ENCODE measurements around the gene CIPC.
A peak's percentile ranks its signal among the peaks of the same experiment; 100 is the strongest.

CIPC gene

DNA sequence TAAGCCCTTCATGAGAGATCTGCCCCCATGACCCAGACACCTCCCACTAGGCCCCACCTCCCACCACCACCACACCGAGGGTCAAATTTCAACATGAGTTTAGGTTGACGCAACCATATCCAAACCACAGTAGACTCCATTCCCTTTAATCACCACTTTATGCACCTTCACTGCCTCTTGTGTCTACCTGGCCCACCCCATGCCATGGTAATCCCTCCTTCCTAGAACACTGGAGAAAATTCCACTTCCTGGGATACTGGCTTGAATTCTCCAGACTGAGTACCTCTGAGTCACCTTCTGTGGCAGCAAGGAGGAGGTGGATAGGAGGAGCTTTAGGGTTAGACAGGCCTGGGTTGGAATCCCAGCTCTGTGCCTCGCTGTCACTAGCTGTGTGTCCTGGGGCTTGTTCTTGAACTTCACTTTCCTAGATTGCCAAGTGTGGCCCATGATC lies 26.1 kb upstream of the CIPC start:
- no peaks in the 10 kb centered on the region for H3K27me3 ChIP-seq (ENCODE audit: control insufficient read depth, insufficient read depth, low read length, poor library complexity, severe bottlenecking)
- no peak overlapping the region for H3K4me3 ChIP-seq (ENCODE audit: insufficient read depth, low read depth, low read length)
- WGBS, 2 experiments = 77 to 83% methylated on average over 3 of the region's 3 CpGs
- no peaks in the 10 kb centered on the region for H3K36me3 ChIP-seq (ENCODE audit: control insufficient read depth, insufficient read depth, low read length)
- H3K9me3 ChIP-seq (ENCODE audit: control insufficient read depth, low read length) = no peaks in the 10 kb centered on the region
- peaks cover 14% of the 10 kb centered on the region for H3K4me1 ChIP-seq (ENCODE audit: control insufficient read depth, insufficient read depth, low read length)
- no peak overlapping the region for H3K27ac ChIP-seq (ENCODE audit: insufficient read depth, low read depth, low read length, poor library complexity, severe bottlenecking)

DNA sequence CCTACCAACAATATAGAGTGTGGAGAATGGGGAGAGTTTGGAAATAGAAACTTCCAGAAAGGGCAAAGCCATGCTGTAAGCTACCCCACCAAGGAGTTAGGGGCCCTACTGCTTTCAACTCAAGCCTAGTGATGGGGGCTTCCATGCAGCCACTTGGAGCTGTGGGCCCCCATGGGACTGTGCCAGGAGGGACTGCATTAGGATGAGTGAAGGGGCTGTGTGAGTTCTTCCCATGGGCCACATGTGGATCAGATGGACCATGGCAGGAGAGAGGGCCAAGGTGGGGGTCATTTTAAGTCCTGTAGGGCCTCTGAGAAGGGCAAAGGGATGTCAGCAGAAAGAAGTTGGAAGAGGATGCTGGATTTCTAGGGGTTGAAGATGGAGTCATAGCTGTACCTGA lies 23.1 kb upstream of the CIPC start:
- H3K36me3 ChIP-seq (ENCODE audit: control insufficient read depth, insufficient read depth, low read length) = no peaks in the 10 kb centered on the region
- no peaks in the 10 kb centered on the region for H3K27me3 ChIP-seq (ENCODE audit: control insufficient read depth, insufficient read depth, low read length, poor library complexity, severe bottlenecking)
- no peaks in the 10 kb centered on the region for H3K9me3 ChIP-seq (ENCODE audit: control insufficient read depth, low read length)
- H3K4me3 ChIP-seq (ENCODE audit: insufficient read depth, low read depth, low read length) = no peak overlapping the region
- peaks cover 17% of the 10 kb centered on the region for H3K4me1 ChIP-seq (ENCODE audit: control insufficient read depth, insufficient read depth, low read length)
- H3K27ac ChIP-seq (ENCODE audit: insufficient read depth, low read depth, low read length, poor library complexity, severe bottlenecking) = no peak overlapping the region

GRCh38 chr14:77076113-77076631 lies 21.9 kb upstream of the CIPC start:
- Histone ChIP-seq H3K27ac (ENCODE audit: insufficient read depth, low read depth, low read length, poor library complexity, severe bottlenecking) (peak overlapping the region; percentile 38), H3K36me3 (ENCODE audit: control insufficient read depth, insufficient read depth, low read length) (no peaks in the 10 kb centered on the region), H3K9me3 (ENCODE audit: control insufficient read depth, low read length) (no peaks in the 10 kb centered on the region), H3K4me1 (ENCODE audit: control insufficient read depth, insufficient read depth, low read length) (peaks cover 17% of the 10 kb centered on the region), H3K4me3 (ENCODE audit: insufficient read depth, low read depth, low read length) (no peak overlapping the region), H3K27me3 (ENCODE audit: control insufficient read depth, insufficient read depth, low read length, poor library complexity, severe bottlenecking) (no peaks in the 10 kb centered on the region)
- 31 to 34% methylated on average over 10 of the region's 10 CpGs for WGBS, 2 experiments

GRCh38 chr14:77077040-77077439 lies 21.0 kb upstream of the CIPC start:
- no peaks in the 10 kb centered on the region for H3K36me3 ChIP-seq (ENCODE audit: control insufficient read depth, insufficient read depth, low read length)
- peak overlapping the region; percentile 13 for H3K27ac ChIP-seq (ENCODE audit: insufficient read depth, low read depth, low read length, poor library complexity, severe bottlenecking)
- 94 to 96% methylated on average over 3 of the region's 3 CpGs for WGBS, 2 experiments
- H3K27me3 ChIP-seq (ENCODE audit: control insufficient read depth, insufficient read depth, low read length, poor library complexity, severe bottlenecking) = no peaks in the 10 kb centered on the region
- no peak overlapping the region for H3K4me3 ChIP-seq (ENCODE audit: insufficient read depth, low read depth, low read length)
- H3K4me1 ChIP-seq (ENCODE audit: control insufficient read depth, insufficient read depth, low read length) = peaks cover 17% of the 10 kb centered on the region
- H3K9me3 ChIP-seq (ENCODE audit: control insufficient read depth, low read length) = no peaks in the 10 kb centered on the region

DNA sequence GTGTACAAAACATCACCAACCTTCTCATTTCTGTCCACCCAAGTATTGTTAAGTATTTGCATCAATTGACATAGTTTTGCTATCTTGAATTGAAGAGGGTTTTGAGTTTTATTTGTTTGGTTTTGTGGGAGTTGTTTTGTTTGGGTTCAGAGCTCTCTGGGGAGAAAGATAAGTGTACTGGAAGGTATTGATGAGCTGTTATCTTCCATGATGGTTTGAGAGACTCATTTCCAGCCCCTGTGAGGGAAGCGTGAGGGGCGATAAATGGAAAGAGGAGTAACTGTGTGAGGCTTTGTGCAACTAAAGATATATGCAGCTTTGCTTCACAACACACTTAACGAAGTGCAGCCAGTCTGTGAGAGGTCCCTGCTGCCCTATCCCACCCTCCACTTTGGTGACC lies 15.7 kb upstream of the CIPC start:
- WGBS, 2 experiments = 93 to 98% methylated on average over 3 of the region's 3 CpGs
- Histone ChIP-seq H3K9me3 (ENCODE audit: control insufficient read depth, low read length) (no peaks in the 10 kb centered on the region), H3K4me3 (ENCODE audit: insufficient read depth, low read depth, low read length) (no peak overlapping the region), H3K27ac (ENCODE audit: insufficient read depth, low read depth, low read length, poor library complexity, severe bottlenecking) (no peak overlapping the region), H3K36me3 (ENCODE audit: control insufficient read depth, insufficient read depth, low read length) (no peaks in the 10 kb centered on the region), H3K4me1 (ENCODE audit: control insufficient read depth, insufficient read depth, low read length) (peaks cover 29% of the 10 kb centered on the region), H3K27me3 (ENCODE audit: control insufficient read depth, insufficient read depth, low read length, poor library complexity, severe bottlenecking) (no peaks in the 10 kb centered on the region)

GRCh38 chr14:77083082-77083481 lies 15.0 kb upstream of the CIPC start:
- peaks cover 36% of the 10 kb centered on the region for H3K4me1 ChIP-seq (ENCODE audit: control insufficient read depth, insufficient read depth, low read length)
- H3K9me3 ChIP-seq (ENCODE audit: control insufficient read depth, low read length) = no peaks in the 10 kb centered on the region
- no peaks in the 10 kb centered on the region for H3K27me3 ChIP-seq (ENCODE audit: control insufficient read depth, insufficient read depth, low read length, poor library complexity, severe bottlenecking)
- H3K4me3 ChIP-seq (ENCODE audit: insufficient read depth, low read depth, low read length) = no peak overlapping the region
- 90 to 96% methylated on average over 3 of the region's 3 CpGs for WGBS, 2 experiments
- no peak overlapping the region for H3K27ac ChIP-seq (ENCODE audit: insufficient read depth, low read depth, low read length, poor library complexity, severe bottlenecking)
- no peaks in the 10 kb centered on the region for H3K36me3 ChIP-seq (ENCODE audit: control insufficient read depth, insufficient read depth, low read length)

DNA sequence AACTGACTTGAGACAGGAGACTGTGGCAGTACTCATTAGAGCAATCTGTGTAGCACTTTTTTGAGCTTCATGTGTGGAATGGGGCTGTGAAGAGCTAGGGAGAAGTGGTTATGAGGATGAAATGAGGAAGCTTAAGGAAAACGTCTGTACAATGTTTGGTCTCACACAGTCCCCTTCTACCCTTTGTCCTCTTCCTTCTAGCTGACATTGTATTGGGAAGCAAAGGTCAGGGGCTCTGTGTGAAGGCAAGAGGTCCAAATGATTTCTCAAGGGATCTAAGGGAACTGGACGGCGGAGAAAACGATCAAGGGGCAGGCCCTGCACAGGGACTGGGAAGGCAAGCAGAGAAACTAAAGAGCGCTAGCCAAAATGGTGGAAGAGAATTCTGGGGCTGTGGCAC lies 13.1 kb upstream of the CIPC start:
- H3K27me3 ChIP-seq (ENCODE audit: control insufficient read depth, insufficient read depth, low read length, poor library complexity, severe bottlenecking) = no peaks in the 10 kb centered on the region
- no peaks in the 10 kb centered on the region for H3K9me3 ChIP-seq (ENCODE audit: control insufficient read depth, low read length)
- H3K27ac ChIP-seq (ENCODE audit: insufficient read depth, low read depth, low read length, poor library complexity, severe bottlenecking) = peak overlapping the region; percentile 99
- no peaks in the 10 kb centered on the region for H3K36me3 ChIP-seq (ENCODE audit: control insufficient read depth, insufficient read depth, low read length)
- peaks cover 45% of the 10 kb centered on the region for H3K4me1 ChIP-seq (ENCODE audit: control insufficient read depth, insufficient read depth, low read length)
- WGBS, 2 experiments = 78 to 80% methylated on average over 5 of the region's 5 CpGs
- no peak overlapping the region for H3K4me3 ChIP-seq (ENCODE audit: insufficient read depth, low read depth, low read length)

DNA sequence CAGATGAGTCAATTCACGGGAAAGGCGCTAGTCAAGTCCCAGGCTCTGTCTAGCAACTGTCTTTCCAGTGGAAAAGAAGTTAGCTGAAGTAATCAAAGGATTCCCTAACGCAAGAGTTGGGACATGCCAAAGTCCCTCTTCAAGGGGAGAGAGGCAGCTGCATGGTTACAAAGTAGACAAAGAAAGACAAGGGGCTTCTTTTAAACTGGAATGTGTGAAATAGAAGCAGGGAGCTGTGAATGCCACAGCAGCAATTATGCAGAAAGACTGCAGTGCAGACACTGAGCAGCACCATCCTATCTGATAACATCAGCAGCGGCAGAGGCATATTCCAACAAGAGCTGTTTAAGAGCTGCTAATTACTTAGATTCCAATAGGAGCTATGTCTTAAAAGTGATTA lies 12.5 kb upstream of the CIPC start:
- H3K4me3 ChIP-seq (ENCODE audit: insufficient read depth, low read depth, low read length) = no peak overlapping the region
- H3K36me3 ChIP-seq (ENCODE audit: control insufficient read depth, insufficient read depth, low read length) = no peaks in the 10 kb centered on the region
- H3K4me1 ChIP-seq (ENCODE audit: control insufficient read depth, insufficient read depth, low read length) = peaks cover 45% of the 10 kb centered on the region
- WGBS, 2 experiments = 32 to 46% methylated on average over 4 of the region's 4 CpGs
- no peaks in the 10 kb centered on the region for H3K9me3 ChIP-seq (ENCODE audit: control insufficient read depth, low read length)
- H3K27ac ChIP-seq (ENCODE audit: insufficient read depth, low read depth, low read length, poor library complexity, severe bottlenecking) = peak overlapping the region; percentile 99
- no peaks in the 10 kb centered on the region for H3K27me3 ChIP-seq (ENCODE audit: control insufficient read depth, insufficient read depth, low read length, poor library complexity, severe bottlenecking)

- Histone ChIP-seq H3K9me3 (ENCODE audit: control insufficient read depth, low read length) (no peaks in the 10 kb centered on the region), H3K4me1 (ENCODE audit: control insufficient read depth, insufficient read depth, low read length) (peaks cover 45% of the 10 kb centered on the region), H3K27me3 (ENCODE audit: control insufficient read depth, insufficient read depth, low read length, poor library complexity, severe bottlenecking) (no peaks in the 10 kb centered on the region), H3K4me3 (ENCODE audit: insufficient read depth, low read depth, low read length) (no peak overlapping the region), H3K27ac (ENCODE audit: insufficient read depth, low read depth, low read length, poor library complexity, severe bottlenecking) (peak overlapping the region; percentile 99), H3K36me3 (ENCODE audit: control insufficient read depth, insufficient read depth, low read length) (no peaks in the 10 kb centered on the region)
- 100% methylated on average over 3 of the region's 3 CpGs for WGBS, 2 experiments
These were observed 11.9 kb upstream of the CIPC start for GRCh38 chr14:77086017-77086727.

DNA sequence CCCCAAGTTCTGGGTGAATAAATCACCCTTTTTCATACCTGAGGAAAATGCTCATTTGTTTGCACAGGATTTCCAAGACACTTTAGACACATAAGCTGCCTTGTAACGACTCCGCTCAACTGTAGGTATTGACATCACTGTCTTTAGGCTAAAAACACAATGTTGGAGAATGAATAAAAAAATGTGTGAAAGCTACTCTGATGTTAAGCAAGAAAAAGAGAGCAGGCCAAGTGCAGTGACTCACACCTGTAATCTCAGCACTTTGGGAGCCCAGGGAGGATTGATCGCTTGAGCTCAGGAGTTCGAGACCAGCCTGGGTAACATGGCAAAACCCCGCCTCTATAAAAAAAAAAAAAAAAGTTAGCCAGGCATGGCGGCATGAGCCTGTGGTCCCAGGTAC lies 11.1 kb upstream of the CIPC start:
- Histone ChIP-seq H3K36me3 (ENCODE audit: control insufficient read depth, insufficient read depth, low read length) (no peaks in the 10 kb centered on the region), H3K27me3 (ENCODE audit: control insufficient read depth, insufficient read depth, low read length, poor library complexity, severe bottlenecking) (no peaks in the 10 kb centered on the region), H3K27ac (ENCODE audit: insufficient read depth, low read depth, low read length, poor library complexity, severe bottlenecking) (peak overlapping the region; percentile 99), H3K9me3 (ENCODE audit: control insufficient read depth, low read length) (no peaks in the 10 kb centered on the region), H3K4me1 (ENCODE audit: control insufficient read depth, insufficient read depth, low read length) (peaks cover 45% of the 10 kb centered on the region), H3K4me3 (ENCODE audit: insufficient read depth, low read depth, low read length) (no peak overlapping the region)
- 95% methylated on average over 6 of the region's 6 CpGs for WGBS, 2 experiments

Data from ectodermal cell (in vitro differentiated cells).